ENCODE data around the gene RLIM. TPM values are rescaled to one million over a fixed set of nuclear protein-coding genes. Genes with fewer than 3 reads are reported as not detected.

RLIM gene
- total and polyA plus RNA-seq, 2 of the 13 experiments (the other 11 are each of a cell fraction or from before 2014, with no cell fraction given): 7.7 to 24.5 TPM

GRCh38 chrX:74614093-74614909 is at the start of gene RLIM (continued):
- peak; percentile 34; the same call in 1 of the 2 replicates for TF ChIP-seq USF2 (IDR thresholded peaks at IDR 0.05; ENCODE audit: low read depth, low read length)
- TF ChIP-seq USF2 (CRISPR knock-in tag; IDR thresholded peaks at IDR 0.05; ENCODE audit: borderline replicate concordance): peak; percentile 75; the same call in 1 of the 2 replicates
- TF ChIP-seq IKZF5 (CRISPR knock-in tag; IDR thresholded peaks at IDR 0.05): 0 out of 2 replicates have a peak, but pooled peaks have one; percentile 28
- no peak for TF ChIP-seq ZNF530 (CRISPR knock-in tag; IDR thresholded peaks at IDR 0.05; ENCODE audit: low read depth)
- peak; percentile 76 for TF ChIP-seq TAF1 (CRISPR knock-in tag; IDR thresholded peaks at IDR 0.05)
- TF ChIP-seq CEBPG (CRISPR knock-in tag; IDR thresholded peaks at IDR 0.05): peak; percentile 61
- TF ChIP-seq ZNF143 (CRISPR knock-in tag; IDR thresholded peaks at IDR 0.05): peak; percentile 35; the same call in 1 of the 2 replicates
- TF ChIP-seq ZKSCAN5 (CRISPR knock-in tag; IDR thresholded peaks at IDR 0.05): no peak
- TF ChIP-seq GATAD1 (CRISPR knock-in tag; IDR thresholded peaks at IDR 0.05): peak; percentile 77
- 0 out of 2 replicates have a peak, but pooled peaks have one; percentile 50 for TF ChIP-seq ZBTB2 (CRISPR knock-in tag; IDR thresholded peaks at IDR 0.05; ENCODE audit: low read depth)
- TF ChIP-seq ZNF670 (CRISPR knock-in tag; IDR thresholded peaks at IDR 0.05; ENCODE audit: borderline replicate concordance): 0 out of 2 replicates have a peak, but pooled peaks have one; percentile 41
- peak; percentile 26; the same call in 1 of the 2 replicates for TF ChIP-seq ZNF350 (CRISPR knock-in tag; IDR thresholded peaks at IDR 0.05; ENCODE audit: borderline replicate concordance, low read depth)
- 0 out of 2 replicates have a peak, but pooled peaks have one; percentile 31 for TF ChIP-seq TGIF2 (CRISPR knock-in tag; IDR thresholded peaks at IDR 0.05)
- peak; percentile 49; the same call in 1 of the 2 replicates for TF ChIP-seq ZNF441 (CRISPR knock-in tag; IDR thresholded peaks at IDR 0.05; ENCODE audit: borderline replicate concordance)
- TF ChIP-seq ZNF317 (CRISPR knock-in tag; IDR thresholded peaks at IDR 0.05): no peak
- TF ChIP-seq FOXP4 (CRISPR knock-in tag; IDR thresholded peaks at IDR 0.05): 0 out of 2 replicates have a peak, but pooled peaks have one; percentile 34
- peak; percentile 47; the same call in 1 of the 2 replicates for TF ChIP-seq ZFP91 (CRISPR knock-in tag; IDR thresholded peaks at IDR 0.05; ENCODE audit: borderline replicate concordance)
- TF ChIP-seq ZBTB34 (CRISPR knock-in tag; IDR thresholded peaks at IDR 0.05): 0 out of 2 replicates have a peak, but pooled peaks have one; percentile 24

All from HepG2 (cell line).